ENCODE measurements around the gene TMEM198. TPM values are rescaled to one million over a fixed set of nuclear protein-coding genes. Genes with fewer than 3 reads are reported as not detected.

Gene TMEM198
- total and polyA plus RNA-seq, 9 of the 15 experiments (the other 6 are each of a cell fraction or from before 2014, with no cell fraction given), result 0.03 to 3.8 (median 1.0) TPM

DNA sequence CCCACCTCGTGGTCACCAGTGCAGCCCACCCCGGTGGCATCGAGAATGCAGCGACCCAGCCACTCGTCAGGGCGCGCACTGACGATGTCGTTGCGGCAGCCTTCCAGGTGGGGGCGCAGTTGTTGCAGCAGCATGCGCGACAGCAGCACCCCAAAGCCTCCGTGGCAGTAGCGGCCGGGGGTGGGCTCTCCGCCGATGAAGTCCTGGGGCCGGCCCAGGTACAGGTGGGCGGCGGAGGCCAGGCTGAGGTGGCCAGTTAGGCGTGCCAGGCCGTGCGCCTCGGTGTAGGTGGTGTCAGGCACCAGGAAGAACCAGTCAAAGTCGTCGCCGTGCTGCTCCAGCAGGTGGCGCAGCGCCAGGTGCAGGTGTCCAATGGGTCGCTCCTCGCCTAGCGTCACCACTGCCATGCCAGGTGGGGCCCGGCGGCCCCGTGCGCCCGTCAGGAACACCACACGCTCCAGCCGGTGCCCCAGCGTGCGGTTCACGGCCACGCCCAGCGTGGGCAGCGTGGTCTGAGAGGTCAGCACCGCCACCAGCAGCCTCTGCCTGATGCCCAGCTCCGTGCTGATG lies 2.1 kb upstream of the TMEM198 start (continued):
- TF ChIP-seq, protein P1, sequence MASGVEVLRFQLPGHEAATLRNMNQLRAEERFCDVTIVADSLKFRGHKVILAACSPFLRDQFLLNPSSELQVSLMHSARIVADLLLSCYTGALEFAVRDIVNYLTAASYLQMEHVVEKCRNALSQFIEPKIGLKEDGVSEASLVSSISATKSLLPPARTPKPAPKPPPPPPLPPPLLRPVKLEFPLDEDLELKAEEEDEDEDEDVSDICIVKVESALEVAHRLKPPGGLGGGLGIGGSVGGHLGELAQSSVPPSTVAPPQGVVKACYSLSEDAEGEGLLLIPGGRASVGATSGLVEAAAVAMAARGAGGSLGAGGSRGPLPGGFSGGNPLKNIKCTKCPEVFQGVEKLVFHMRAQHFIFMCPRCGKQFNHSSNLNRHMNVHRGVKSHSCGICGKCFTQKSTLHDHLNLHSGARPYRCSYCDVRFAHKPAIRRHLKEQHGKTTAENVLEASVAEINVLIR (CRISPR knock-in tag; IDR thresholded peaks at IDR 0.05), result no peak
- no peak for TF ChIP-seq NCOA4 (IDR thresholded peaks at IDR 0.05; ENCODE audit: partially characterized antibody)
- TF ChIP-seq, protein P2, sequence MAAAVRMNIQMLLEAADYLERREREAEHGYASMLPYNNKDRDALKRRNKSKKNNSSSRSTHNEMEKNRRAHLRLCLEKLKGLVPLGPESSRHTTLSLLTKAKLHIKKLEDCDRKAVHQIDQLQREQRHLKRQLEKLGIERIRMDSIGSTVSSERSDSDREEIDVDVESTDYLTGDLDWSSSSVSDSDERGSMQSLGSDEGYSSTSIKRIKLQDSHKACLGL (CRISPR knock-in tag; IDR thresholded peaks at IDR 0.05; ENCODE audit: borderline replicate concordance, poor library complexity, severe bottlenecking), result no peak
- TF ChIP-seq, protein P3, sequence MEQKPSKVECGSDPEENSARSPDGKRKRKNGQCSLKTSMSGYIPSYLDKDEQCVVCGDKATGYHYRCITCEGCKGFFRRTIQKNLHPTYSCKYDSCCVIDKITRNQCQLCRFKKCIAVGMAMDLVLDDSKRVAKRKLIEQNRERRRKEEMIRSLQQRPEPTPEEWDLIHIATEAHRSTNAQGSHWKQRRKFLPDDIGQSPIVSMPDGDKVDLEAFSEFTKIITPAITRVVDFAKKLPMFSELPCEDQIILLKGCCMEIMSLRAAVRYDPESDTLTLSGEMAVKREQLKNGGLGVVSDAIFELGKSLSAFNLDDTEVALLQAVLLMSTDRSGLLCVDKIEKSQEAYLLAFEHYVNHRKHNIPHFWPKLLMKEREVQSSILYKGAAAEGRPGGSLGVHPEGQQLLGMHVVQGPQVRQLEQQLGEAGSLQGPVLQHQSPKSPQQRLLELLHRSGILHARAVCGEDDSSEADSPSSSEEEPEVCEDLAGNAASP (IDR thresholded peaks at IDR 0.05), result no peak
- TF ChIP-seq ESRRB (CRISPR knock-in tag; IDR thresholded peaks at IDR 0.05; ENCODE audit: borderline replicate concordance), result no peak
- TF ChIP-seq NCOA6 (IDR thresholded peaks at IDR 0.05), result no peak
- TF ChIP-seq GTF2F1 (IDR thresholded peaks at IDR 0.05; ENCODE audit: low read depth, low read length), result no peak
- TF ChIP-seq, protein P4, sequence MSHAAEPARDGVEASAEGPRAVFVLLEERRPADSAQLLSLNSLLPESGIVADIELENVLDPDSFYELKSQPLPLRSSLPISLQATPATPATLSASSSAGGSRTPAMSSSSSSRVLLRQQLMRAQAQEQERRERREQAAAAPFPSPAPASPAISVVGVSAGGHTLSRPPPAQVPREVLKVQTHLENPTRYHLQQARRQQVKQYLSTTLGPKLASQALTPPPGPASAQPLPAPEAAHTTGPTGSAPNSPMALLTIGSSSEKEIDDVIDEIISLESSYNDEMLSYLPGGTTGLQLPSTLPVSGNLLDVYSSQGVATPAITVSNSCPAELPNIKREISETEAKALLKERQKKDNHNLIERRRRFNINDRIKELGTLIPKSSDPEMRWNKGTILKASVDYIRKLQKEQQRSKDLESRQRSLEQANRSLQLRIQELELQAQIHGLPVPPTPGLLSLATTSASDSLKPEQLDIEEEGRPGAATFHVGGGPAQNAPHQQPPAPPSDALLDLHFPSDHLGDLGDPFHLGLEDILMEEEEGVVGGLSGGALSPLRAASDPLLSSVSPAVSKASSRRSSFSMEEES (CRISPR knock-in tag; IDR thresholded peaks at IDR 0.05), result no peak
- no peak for TF ChIP-seq EWSR1 (IDR thresholded peaks at IDR 0.05; ENCODE audit: borderline replicate concordance, low read depth, partially characterized antibody)
- no peak for TF ChIP-seq ZNF778 (CRISPR knock-in tag; IDR thresholded peaks at IDR 0.05)
- TF ChIP-seq ZNF311 (CRISPR knock-in tag; IDR thresholded peaks at IDR 0.05), result no peak
- no peak for TF ChIP-seq JUND (IDR thresholded peaks at IDR 0.05; ENCODE audit: borderline replicate concordance, low read depth, low read length)
- 0 out of 3 replicates have a peak, but pooled peaks have one; percentile 8 for TF ChIP-seq JUND (tag; IDR thresholded peaks at IDR 0.05; ENCODE audit: borderline replicate concordance, low read depth, low read length)
- TF ChIP-seq YY1 (IDR thresholded peaks at IDR 0.05; ENCODE audit: borderline replicate concordance in 1 of 3, control insufficient read depth in 1 of 3, extremely low read depth in 1 of 3, insufficient read depth in 3 of 3, insufficient read length in 1 of 3, insufficient replicate concordance in 2 of 3, low read depth in 1 of 3, low read length in 2 of 3), result peak in 2 of 3 experiments; percentile 26 to 55
- no peak for TF ChIP-seq NFRKB (IDR thresholded peaks at IDR 0.05; ENCODE audit: low read depth)
- no peak for TF ChIP-seq STAT5A (IDR thresholded peaks at IDR 0.05; ENCODE audit: borderline replicate concordance, low read length)
- TF ChIP-seq TRIM24 (IDR thresholded peaks at IDR 0.05), result no peak
- TF ChIP-seq SMC3 (conservative IDR thresholded peaks at IDR 0.05; ENCODE audit: insufficient read depth, low read depth, low read length), result peak; percentile 62
- no peak for TF ChIP-seq TEAD4 (IDR thresholded peaks at IDR 0.05; ENCODE audit: low read length)
- TF ChIP-seq TEAD4 (CRISPR knock-in tag; IDR thresholded peaks at IDR 0.05; ENCODE audit: borderline replicate concordance), result peak; percentile 51; the same call in 1 of the 2 replicates
- no peak for TF ChIP-seq ZNF212 (CRISPR knock-in tag; IDR thresholded peaks at IDR 0.05)
- TF ChIP-seq POLR2B (IDR thresholded peaks at IDR 0.05; ENCODE audit: low read depth, partially characterized antibody), result no peak
- no peak for TF ChIP-seq CEBPB (tag; IDR thresholded peaks at IDR 0.05)
- no peak for TF ChIP-seq ZNF79 (CRISPR knock-in tag; IDR thresholded peaks at IDR 0.05; ENCODE audit: low read depth)
- no peak for TF ChIP-seq KAT2B (IDR thresholded peaks at IDR 0.05; ENCODE audit: low read depth, low read length)

Data from K562 (cell line).